ENCODE results near the gene HLA-DOB.

HLA-DOB gene

GRCh38 chr6:32830936-32831335 lies 14.1 kb upstream of the HLA-DOB start:
- Histone ChIP-seq H3K36me3 (replicated peaks; ENCODE audit: low read depth, low read length) (peaks cover 36% of the 10 kb centered on the region), H3K79me2 (ENCODE audit: low read length) (no peaks in the 10 kb centered on the region), H4K20me1 (ENCODE audit: insufficient read depth, low read length) (no peaks in the 10 kb centered on the region), H3K9me3 (ENCODE audit: insufficient read depth, low read length) (no peaks in the 10 kb centered on the region), H3K27me3 (ENCODE audit: low read depth, low read length) (no peaks in the 10 kb centered on the region), H3K4me3 (ENCODE audit: low read length) (no peak overlapping the region), H3K4me1 (ENCODE audit: low read length) (peaks cover 4% of the 10 kb centered on the region; the same call in 1 of the 2 replicates), H3K27ac (ENCODE audit: low read length) (no peak overlapping the region), H3K9ac (ENCODE audit: low read length) (no peak overlapping the region), H2AFZ (ENCODE audit: low read depth, low read length) (no peak overlapping the region), H3K4me2 (ENCODE audit: low read length) (no peak overlapping the region)
- no peak for TF ChIP-seq CTCF (IDR thresholded peaks at IDR 0.05; ENCODE audit: low read depth, low read length)
- TF ChIP-seq EZH2phosphoT487 (IDR thresholded peaks at IDR 0.05; ENCODE audit: low read depth), result no peak

- Histone ChIP-seq H2AFZ (ENCODE audit: low read depth, low read length) (no peak overlapping the region), H3K36me3 (replicated peaks; ENCODE audit: low read depth, low read length) (peaks cover 27% of the 10 kb centered on the region), H3K4me3 (ENCODE audit: low read length) (no peak overlapping the region), H3K27ac (ENCODE audit: low read length) (no peak overlapping the region), H3K79me2 (ENCODE audit: low read length) (no peaks in the 10 kb centered on the region), H3K4me1 (ENCODE audit: low read length) (peaks cover 4% of the 10 kb centered on the region; the same call in 1 of the 2 replicates), H3K27me3 (ENCODE audit: low read depth, low read length) (no peaks in the 10 kb centered on the region), H3K9ac (ENCODE audit: low read length) (no peak overlapping the region), H4K20me1 (ENCODE audit: insufficient read depth, low read length) (no peaks in the 10 kb centered on the region), H3K4me2 (ENCODE audit: low read length) (no peak overlapping the region), H3K9me3 (ENCODE audit: insufficient read depth, low read length) (no peaks in the 10 kb centered on the region)
- TF ChIP-seq EZH2phosphoT487 (IDR thresholded peaks at IDR 0.05; ENCODE audit: low read depth), result no peak
- TF ChIP-seq CTCF (IDR thresholded peaks at IDR 0.05; ENCODE audit: low read depth, low read length), result no peak
Measured at GRCh38 chr6:32830017-32830416, 13.2 kb upstream of the HLA-DOB start.

GRCh38 chr6:32829495-32829894 lies 12.7 kb upstream of the HLA-DOB start:
- Histone ChIP-seq H3K36me3 (replicated peaks; ENCODE audit: low read depth, low read length) (peaks cover 24% of the 10 kb centered on the region), H3K27me3 (ENCODE audit: low read depth, low read length) (no peaks in the 10 kb centered on the region), H3K9me3 (ENCODE audit: insufficient read depth, low read length) (no peaks in the 10 kb centered on the region), H3K79me2 (ENCODE audit: low read length) (no peaks in the 10 kb centered on the region), H3K9ac (ENCODE audit: low read length) (no peak overlapping the region), H2AFZ (ENCODE audit: low read depth, low read length) (no peak overlapping the region), H3K27ac (ENCODE audit: low read length) (no peak overlapping the region), H3K4me3 (ENCODE audit: low read length) (no peak overlapping the region), H3K4me2 (ENCODE audit: low read length) (no peak overlapping the region), H3K4me1 (ENCODE audit: low read length) (peaks cover 4% of the 10 kb centered on the region; the same call in 1 of the 2 replicates), H4K20me1 (ENCODE audit: insufficient read depth, low read length) (no peaks in the 10 kb centered on the region)
- TF ChIP-seq CTCF (IDR thresholded peaks at IDR 0.05; ENCODE audit: low read depth, low read length) (no peak), EZH2phosphoT487 (IDR thresholded peaks at IDR 0.05; ENCODE audit: low read depth) (no peak)

- no peaks in the 10 kb centered on the region for H3K27me3 ChIP-seq (ENCODE audit: low read depth, low read length)
- no peaks in the 10 kb centered on the region for H4K20me1 ChIP-seq (ENCODE audit: insufficient read depth, low read length)
- H2AFZ ChIP-seq (ENCODE audit: low read depth, low read length), result no peak overlapping the region
- H3K4me1 ChIP-seq (ENCODE audit: low read length), result peaks cover under 1% of the 10 kb centered on the region; the same call in 1 of the 2 replicates
- H3K9me3 ChIP-seq (ENCODE audit: insufficient read depth, low read length), result no peaks in the 10 kb centered on the region
- TF ChIP-seq EZH2phosphoT487 (IDR thresholded peaks at IDR 0.05; ENCODE audit: low read depth), result no peak
- H3K36me3 ChIP-seq (replicated peaks; ENCODE audit: low read depth, low read length), result peaks cover 21% of the 10 kb centered on the region
- no peak overlapping the region for H3K4me2 ChIP-seq (ENCODE audit: low read length)
- no peak overlapping the region for H3K4me3 ChIP-seq (ENCODE audit: low read length)
- no peak overlapping the region for H3K27ac ChIP-seq (ENCODE audit: low read length)
- H3K79me2 ChIP-seq (ENCODE audit: low read length), result no peaks in the 10 kb centered on the region
- no peak overlapping the region for H3K9ac ChIP-seq (ENCODE audit: low read length)
Measured at GRCh38 chr6:32827025-32827424, 10.2 kb upstream of the HLA-DOB start.
